GM12872 (cell line): Measurements from ENCODE around the gene ARHGEF28.

ENCODE experiments used
- TF ChIP-seq, protein P1 (sequence below): IDR thresholded peaks from 3 replicates; pipeline ENCODE4 v1.5.1; 2011; ENCODE audit warnings: low read depth, mild to moderate bottlenecking, low read length, moderate library complexity; ENCODE audit not compliant: insufficient read depth

ARHGEF28 gene

DNA sequence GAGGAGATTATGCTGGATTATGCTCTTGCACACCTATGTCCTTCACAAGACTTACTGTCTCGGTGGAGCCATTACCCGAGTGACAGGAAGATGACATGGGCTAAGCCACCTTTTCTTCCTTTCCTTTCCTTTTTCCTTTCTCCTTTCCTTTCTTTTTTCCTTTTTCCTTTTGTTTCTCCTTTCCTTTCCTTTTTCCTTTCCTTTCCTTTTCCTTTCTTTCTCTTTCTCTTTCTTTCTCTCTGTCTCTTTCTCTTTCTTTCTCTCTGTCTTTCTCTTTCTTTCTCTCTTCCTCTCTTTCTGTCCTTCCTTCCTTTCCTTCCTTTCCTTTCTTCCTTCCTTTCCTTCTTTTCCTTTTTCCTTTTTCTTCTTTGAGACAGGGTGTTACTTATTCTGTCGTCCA lies 202.5 kb downstream of the ARHGEF28 start:
- TF ChIP-seq, protein P1, sequence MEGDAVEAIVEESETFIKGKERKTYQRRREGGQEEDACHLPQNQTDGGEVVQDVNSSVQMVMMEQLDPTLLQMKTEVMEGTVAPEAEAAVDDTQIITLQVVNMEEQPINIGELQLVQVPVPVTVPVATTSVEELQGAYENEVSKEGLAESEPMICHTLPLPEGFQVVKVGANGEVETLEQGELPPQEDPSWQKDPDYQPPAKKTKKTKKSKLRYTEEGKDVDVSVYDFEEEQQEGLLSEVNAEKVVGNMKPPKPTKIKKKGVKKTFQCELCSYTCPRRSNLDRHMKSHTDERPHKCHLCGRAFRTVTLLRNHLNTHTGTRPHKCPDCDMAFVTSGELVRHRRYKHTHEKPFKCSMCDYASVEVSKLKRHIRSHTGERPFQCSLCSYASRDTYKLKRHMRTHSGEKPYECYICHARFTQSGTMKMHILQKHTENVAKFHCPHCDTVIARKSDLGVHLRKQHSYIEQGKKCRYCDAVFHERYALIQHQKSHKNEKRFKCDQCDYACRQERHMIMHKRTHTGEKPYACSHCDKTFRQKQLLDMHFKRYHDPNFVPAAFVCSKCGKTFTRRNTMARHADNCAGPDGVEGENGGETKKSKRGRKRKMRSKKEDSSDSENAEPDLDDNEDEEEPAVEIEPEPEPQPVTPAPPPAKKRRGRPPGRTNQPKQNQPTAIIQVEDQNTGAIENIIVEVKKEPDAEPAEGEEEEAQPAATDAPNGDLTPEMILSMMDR, result no peak

DNA sequence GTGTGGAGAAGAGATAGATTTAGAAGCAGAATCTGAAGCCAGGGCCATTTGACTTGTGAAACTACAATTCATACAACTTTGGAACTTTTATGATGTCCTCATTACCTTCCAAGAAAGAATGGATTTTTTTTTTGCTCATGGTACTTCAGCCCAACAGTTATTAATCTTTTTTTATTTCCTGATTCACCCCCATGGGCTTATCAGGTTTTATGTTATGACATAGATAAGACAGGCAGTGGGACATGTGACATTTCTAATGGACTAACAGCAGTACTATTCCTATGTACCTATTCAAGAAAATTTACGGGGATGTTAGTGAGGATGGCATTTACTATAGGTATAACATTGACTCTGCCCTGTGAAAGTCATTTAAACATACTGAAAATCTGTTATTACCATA lies 204.7 kb downstream of the ARHGEF28 start:
- TF ChIP-seq, protein P1, result no peak

DNA sequence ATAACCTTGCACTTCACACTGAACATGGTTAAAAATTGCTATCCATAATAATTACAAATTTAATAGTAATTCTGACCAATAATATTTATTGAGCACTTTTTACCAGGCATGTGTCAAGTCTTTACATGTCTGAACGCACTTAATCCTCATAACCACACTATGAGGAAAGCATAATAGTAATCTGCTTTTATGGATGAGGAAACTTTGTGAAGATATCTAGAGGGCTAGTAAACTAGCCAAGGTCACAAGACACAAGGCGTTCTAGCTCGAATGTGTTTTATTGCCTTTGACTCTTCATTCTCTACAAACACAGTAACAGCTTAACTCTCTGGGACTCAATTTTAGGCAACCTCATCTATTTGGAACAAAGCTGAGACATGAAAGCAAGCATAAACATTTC lies 205.1 kb downstream of the ARHGEF28 start:
- TF ChIP-seq, protein P1, result no peak

DNA sequence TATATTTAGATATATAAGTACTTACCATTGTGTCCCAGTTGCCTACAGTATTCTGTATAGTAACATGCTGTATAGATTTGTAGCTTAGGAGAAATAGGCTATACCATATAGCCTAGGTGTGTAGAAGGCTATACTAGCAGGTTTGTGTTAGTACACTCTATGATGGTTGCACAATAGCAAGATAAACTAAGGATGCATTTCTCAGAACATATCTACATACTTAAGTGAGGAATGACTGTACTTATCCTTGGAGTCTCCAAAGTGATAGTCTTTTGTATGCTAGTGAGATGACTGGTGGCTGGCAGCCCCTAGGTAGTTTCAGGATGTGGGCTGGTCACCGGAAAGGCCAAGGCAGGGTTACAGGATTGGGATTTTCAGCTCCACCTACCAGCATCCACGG lies 208.7 kb downstream of the ARHGEF28 start:
- TF ChIP-seq, protein P1, result no peak

DNA sequence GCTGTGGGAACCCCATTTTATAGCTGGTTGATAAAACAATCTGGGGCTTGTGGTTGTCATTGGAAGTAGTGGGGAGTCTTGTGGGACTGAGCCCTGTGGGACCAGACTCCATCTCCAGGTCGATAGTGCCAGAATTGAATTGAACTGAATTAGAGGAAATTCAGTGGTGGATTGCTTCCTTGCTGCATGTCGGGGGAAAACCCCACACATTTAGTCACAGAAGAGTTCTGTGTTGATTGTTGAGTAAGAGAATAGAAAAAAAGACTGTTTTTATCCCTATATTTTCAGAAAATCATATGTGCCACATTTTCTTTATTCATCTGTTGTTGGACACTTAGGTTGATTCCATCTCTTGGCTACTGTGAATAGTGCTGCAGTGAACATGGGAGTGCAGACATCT lies 209.7 kb downstream of the ARHGEF28 start:
- TF ChIP-seq, protein P1, result no peak

DNA sequence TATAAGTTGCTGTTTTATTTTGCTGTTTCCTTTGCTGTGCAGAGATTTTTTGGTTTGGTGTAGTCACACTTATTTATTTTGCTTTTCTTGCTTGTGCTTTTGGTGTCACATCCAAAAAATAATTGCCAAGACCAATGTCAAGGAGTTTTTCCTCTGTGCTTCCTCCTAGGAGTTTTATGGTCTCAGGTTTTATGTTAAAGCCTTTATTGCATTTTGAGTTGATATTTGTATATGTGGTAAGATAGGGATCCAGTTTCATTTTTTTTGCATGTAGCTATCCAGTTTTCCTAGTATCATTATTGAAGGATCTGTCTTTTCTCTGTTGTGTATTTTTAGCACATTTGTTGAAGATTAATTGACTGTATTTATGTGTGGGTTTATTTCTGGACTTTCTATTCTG lies 210.6 kb downstream of the ARHGEF28 start:
- TF ChIP-seq, protein P1, result no peak

DNA sequence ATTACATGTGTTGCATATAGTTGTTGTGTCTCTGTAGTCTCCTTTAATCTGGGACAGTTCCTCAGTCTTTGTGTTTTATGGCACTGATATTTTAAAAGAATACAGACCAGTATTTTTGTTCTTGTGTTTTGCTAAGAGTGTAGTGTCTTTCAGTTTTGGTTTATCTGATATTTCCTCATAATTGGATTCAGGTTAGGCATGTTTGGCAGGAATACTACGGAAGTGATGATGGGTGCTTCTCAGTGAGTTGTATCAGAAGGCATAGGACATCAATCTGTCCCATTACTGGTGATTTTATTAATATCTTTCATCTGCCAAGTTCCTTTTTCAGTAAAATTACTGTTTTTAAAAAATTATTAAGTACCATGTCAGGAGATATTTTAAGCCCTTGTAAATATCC lies 212.9 kb downstream of the ARHGEF28 start:
- TF ChIP-seq, protein P1, result no peak

DNA sequence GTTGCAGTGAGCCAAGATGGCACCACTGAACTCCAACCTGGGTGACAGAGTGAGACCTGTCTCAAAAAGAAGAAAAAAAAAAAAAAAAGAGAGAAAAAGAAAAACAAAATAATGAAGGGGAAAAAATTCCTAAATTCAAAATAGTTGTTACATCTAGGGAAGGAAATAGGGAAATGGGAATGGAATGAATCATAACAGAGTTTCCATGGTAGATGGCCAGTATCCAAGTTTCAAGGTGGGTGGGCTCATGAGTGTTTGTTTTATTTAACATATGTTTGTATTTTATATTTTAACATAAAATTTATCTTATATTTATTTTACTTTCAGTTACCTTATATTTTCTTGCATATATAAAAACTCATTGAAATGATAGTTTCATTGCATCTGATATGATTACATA lies 215.6 kb downstream of the ARHGEF28 start:
- TF ChIP-seq, protein P1, result no peak
